BJ (cell line): ENCODE measurements around the gene LYPD6B. TPM values are rescaled to one million over a fixed set of nuclear protein-coding genes. Genes with fewer than 3 reads are reported as not detected.

Experiments used
- CTCF ChIA-PET: fragments of 350-600 bp; formaldehyde crosslinking; extraction: SDS; loops from one replicate; lab custom pipeline; 2021; ENCODE audit warnings: antibody characterized with exemption, inconsistent platforms; lab: Yijun Ruan, JAX
- POLR2A ChIA-PET: fragments of 300-600 bp; sonication (Branson Sonifier 250); formaldehyde crosslinking; extraction: SDS; loops from one replicate; lab custom pipeline; 2021; ENCODE audit warnings: antibody characterized with exemption; lab: Charles Lee
- DNase-seq: peaks from one replicate; pipeline ENCODE4 v3.0.0-alpha.2; 2011; ENCODE audit warnings: low read depth
- H3K27me3 ChIP-seq: 2 replicates; pipeline ENCODE4 v1.6.0; 2011; ENCODE audit warnings: low read length; ENCODE audit not compliant: control insufficient read depth, insufficient read depth
- H3K36me3 ChIP-seq: 2 replicates; pipeline ENCODE4 v1.5.1; 2011; ENCODE audit warnings: low read length; ENCODE audit not compliant: control insufficient read depth, insufficient read depth
- H3K4me3 ChIP-seq: 2 replicates; pipeline ENCODE4 v1.5.1; 2011; ENCODE audit warnings: low read depth, mild to moderate bottlenecking, control low read depth, low read length
- CTCF ChIP-seq: IDR thresholded peaks from 2 replicates; pipeline ENCODE4 v1.5.1; 2011; ENCODE audit warnings: low read depth, mild to moderate bottlenecking, control low read depth, inconsistent platforms, low read length, moderate library complexity; ENCODE audit not compliant: insufficient read depth
- polyA plus RNA-seq: library from polyadenylated mRNA; depleted of rRNA; stranded (reverse); fragments of >200 nt; gene quantifications from 2 replicates; pipeline ENCODE4 v1.2.3, GENCODE V29; 2011

The LYPD6B gene
- polyA plus RNA-seq, 1 experiment: 19.1 TPM

GRCh38 chr2:149145314-149146295, 107.1 kb downstream of the LYPD6B start:
- no peak overlapping the region for H3K4me3 ChIP-seq
- DNase-seq: no peak
- H3K36me3 ChIP-seq: no peaks in the 10 kb centered on the region
- no peak for TF ChIP-seq CTCF
- ChIA-PET CTCF (no interaction called here), POLR2A (no interaction called here)
- no peaks in the 10 kb centered on the region; the same call in 1 of the 2 replicates for H3K27me3 ChIP-seq

GRCh38 chr2:149146876-149147275, 108.4 kb downstream of the LYPD6B start:
- no peak for DNase-seq
- Histone ChIP-seq H3K4me3 (no peak overlapping the region), H3K36me3 (no peaks in the 10 kb centered on the region), H3K27me3 (no peaks in the 10 kb centered on the region; the same call in 1 of the 2 replicates)
- CTCF ChIA-PET: interaction anchor here (1.0 kb wide), 1 partner anchor 13 kb away, joined by 3 read pairs; no protein-coding TSS in a partner anchor
- POLR2A ChIA-PET: no interaction called here
- TF ChIP-seq CTCF: no peak

GRCh38 chr2:149148194-149149006, 109.9 kb downstream of the LYPD6B start:
- TF ChIP-seq CTCF: no peak
- Histone ChIP-seq H3K4me3 (no peak overlapping the region), H3K27me3 (no peaks in the 10 kb centered on the region; the same call in 1 of the 2 replicates), H3K36me3 (no peaks in the 10 kb centered on the region)
- ChIA-PET POLR2A (no interaction called here), CTCF (interaction anchor here (0.7 to 1.3 kb wide), 2 partner anchors 15 to 133 kb away, joined by 3 read pairs; no protein-coding TSS in a partner anchor)
- no peak for DNase-seq

- no peak for DNase-seq
- Histone ChIP-seq H3K36me3 (no peaks in the 10 kb centered on the region), H3K27me3 (no peaks in the 10 kb centered on the region; the same call in 1 of the 2 replicates), H3K4me3 (no peak overlapping the region)
- ChIA-PET CTCF (interaction anchor here (1.3 kb wide), 1 partner anchor 15 kb away, joined by 3 read pairs; no protein-coding TSS in a partner anchor), POLR2A (no interaction called here)
- TF ChIP-seq CTCF: no peak
Measured at GRCh38 chr2:149149007-149149297, 110.5 kb downstream of the LYPD6B start.
